VCaP (cell line): Measurements from ENCODE around the gene ATP6V1C2.
"Not testable (repeated sequence)": the region's sequence is repeated elsewhere in the genome, so short reads cannot be mapped to it uniquely, and the experiment has no call there.

Source experiments
- H3K27ac ChIP-seq: fragments of 450-650 bp; 2 replicates; pipeline ENCODE4 v1.5.1; 2017
- CTCF ChIP-seq: fragments of 450-650 bp; conservative IDR thresholded peaks from 2 replicates; pipeline ENCODE4 v1.5.1; 2017; ENCODE audit warnings: mild to moderate bottlenecking, moderate library complexity

Gene ATP6V1C2

GRCh38 chr2:10798783-10799182 is 77.4 kb downstream of the ATP6V1C2 start:
- peak; percentile 38 for TF ChIP-seq CTCF
- no peak overlapping the region for H3K27ac ChIP-seq

- TF ChIP-seq CTCF, result no peak
- no peak overlapping the region for H3K27ac ChIP-seq
Observed at GRCh38 chr2:10800163-10800562, 78.7 kb downstream of the ATP6V1C2 start.

GRCh38 chr2:10802657-10803056 is 81.2 kb downstream of the ATP6V1C2 start:
- no peak for TF ChIP-seq CTCF
- no peak overlapping the region for H3K27ac ChIP-seq

GRCh38 chr2:10805990-10806389 is 84.6 kb downstream of the ATP6V1C2 start:
- H3K27ac ChIP-seq, result not testable (repeated sequence)

GRCh38 chr2:10806543-10806942 is 85.1 kb downstream of the ATP6V1C2 start:
- TF ChIP-seq CTCF, result no peak
- H3K27ac ChIP-seq, result no peak overlapping the region

GRCh38 chr2:10810202-10811161 is 89.1 kb downstream of the ATP6V1C2 start:
- no peak for TF ChIP-seq CTCF
- H3K27ac ChIP-seq, result peak overlapping the region; percentile 90; the same call in 1 of the 2 replicates

GRCh38 chr2:10811517-10811916 is 90.1 kb downstream of the ATP6V1C2 start:
- peak overlapping the region; percentile 90 for H3K27ac ChIP-seq
- no peak for TF ChIP-seq CTCF
